ENCODE results near the gene CADPS.

The CADPS gene

GRCh38 chr3:62521464-62522105, 353.6 kb downstream of the CADPS start:
- no peak for TF ChIP-seq POLR2AphosphoS5 (IDR thresholded peaks at IDR 0.05; ENCODE audit: low read depth)
- no peak for TF ChIP-seq REST (IDR thresholded peaks at IDR 0.05; ENCODE audit: insufficient replicate concordance, low read depth)
- TF ChIP-seq CTCF (IDR thresholded peaks at IDR 0.05; ENCODE audit: insufficient read depth, low read length): no peak
- no peak for TF ChIP-seq GABPA (IDR thresholded peaks at IDR 0.05; ENCODE audit: low read depth)
- no peak for TF ChIP-seq SPI1 (IDR thresholded peaks at IDR 0.05; ENCODE audit: borderline replicate concordance, low read depth)
- no peak for DNase-seq (ENCODE audit: low read depth in 1 of 2, low spot score in 1 of 2)
- no peak overlapping the region for H3K27ac ChIP-seq (replicated peaks)
- no peak overlapping the region for H3K4me3 ChIP-seq (replicated peaks; ENCODE audit: insufficient read depth, low read length)
- H3K27me3 ChIP-seq (ENCODE audit: insufficient read depth, poor library complexity, severe bottlenecking): no peaks in the 10 kb centered on the region

GRCh38 chr3:62503516-62503915, 371.7 kb downstream of the CADPS start:
- no peak overlapping the region for H3K27ac ChIP-seq (replicated peaks)
- TF ChIP-seq POLR2AphosphoS5 (IDR thresholded peaks at IDR 0.05; ENCODE audit: low read depth) (no peak), REST (IDR thresholded peaks at IDR 0.05; ENCODE audit: insufficient replicate concordance, low read depth) (no peak), SPI1 (IDR thresholded peaks at IDR 0.05; ENCODE audit: borderline replicate concordance, low read depth) (no peak), GABPA (IDR thresholded peaks at IDR 0.05; ENCODE audit: low read depth) (no peak), CTCF (IDR thresholded peaks at IDR 0.05; ENCODE audit: insufficient read depth, low read length) (no peak)
- DNase-seq (ENCODE audit: low read depth in 1 of 2, low spot score in 1 of 2): no peak
- no peak overlapping the region for H3K4me3 ChIP-seq (replicated peaks; ENCODE audit: insufficient read depth, low read length)
- H3K27me3 ChIP-seq (ENCODE audit: insufficient read depth, poor library complexity, severe bottlenecking): no peaks in the 10 kb centered on the region

GRCh38 chr3:62502315-62503300, 372.6 kb downstream of the CADPS start:
- H3K27ac ChIP-seq (replicated peaks): no peak overlapping the region
- no peak for TF ChIP-seq POLR2AphosphoS5 (IDR thresholded peaks at IDR 0.05; ENCODE audit: low read depth)
- TF ChIP-seq GABPA (IDR thresholded peaks at IDR 0.05; ENCODE audit: low read depth): no peak
- H3K27me3 ChIP-seq (ENCODE audit: insufficient read depth, poor library complexity, severe bottlenecking): no peaks in the 10 kb centered on the region
- DNase-seq (ENCODE audit: low read depth in 1 of 2, low spot score in 1 of 2): no peak
- no peak overlapping the region for H3K4me3 ChIP-seq (replicated peaks; ENCODE audit: insufficient read depth, low read length)

GRCh38 chr3:62501289-62501668, 373.9 kb downstream of the CADPS start:
- DNase-seq (ENCODE audit: low read depth in 1 of 2, low spot score in 1 of 2): no peak
- Histone ChIP-seq H3K4me3 (replicated peaks; ENCODE audit: insufficient read depth, low read length) (no peak overlapping the region), H3K27me3 (ENCODE audit: insufficient read depth, poor library complexity, severe bottlenecking) (no peaks in the 10 kb centered on the region), H3K27ac (replicated peaks) (no peak overlapping the region)
- TF ChIP-seq SPI1 (IDR thresholded peaks at IDR 0.05; ENCODE audit: borderline replicate concordance, low read depth) (no peak), REST (IDR thresholded peaks at IDR 0.05; ENCODE audit: insufficient replicate concordance, low read depth) (no peak), GABPA (IDR thresholded peaks at IDR 0.05; ENCODE audit: low read depth) (no peak), POLR2AphosphoS5 (IDR thresholded peaks at IDR 0.05; ENCODE audit: low read depth) (no peak), CTCF (IDR thresholded peaks at IDR 0.05; ENCODE audit: insufficient read depth, low read length) (no peak)
